ENCODE results near the gene CD248.

The CD248 gene

GRCh38 chr11:66331542-66332370, 14.9 kb upstream of the CD248 start:
- no peak for TF ChIP-seq CTCF (IDR thresholded peaks at IDR 0.05; ENCODE audit: low read length, missing control alignments)
- no peak for DNase-seq (ENCODE audit: low read depth)
- H3K4me3 ChIP-seq (replicated peaks; ENCODE audit: low read depth, low read length) = no peak overlapping the region

GRCh38 chr11:66330931-66331330, 14.1 kb upstream of the CD248 start:
- DNase-seq (ENCODE audit: low read depth) = no peak
- TF ChIP-seq CTCF (IDR thresholded peaks at IDR 0.05; ENCODE audit: low read length, missing control alignments) = no peak

GRCh38 chr11:66329165-66329673, 12.4 kb upstream of the CD248 start:
- no peak for DNase-seq (ENCODE audit: low read depth)
- TF ChIP-seq CTCF (IDR thresholded peaks at IDR 0.05; ENCODE audit: low read length, missing control alignments) = no peak
- no peak overlapping the region for H3K4me3 ChIP-seq (replicated peaks; ENCODE audit: low read depth, low read length)

More at GRCh38 chr11:66330931-66331330, 14.1 kb upstream of the CD248 start:
- H3K4me3 ChIP-seq (replicated peaks; ENCODE audit: low read depth, low read length) = no peak overlapping the region

GRCh38 chr11:66328302-66329144, 11.7 kb upstream of the CD248 start:
- DNase-seq (ENCODE audit: low read depth) = peak; percentile 80
- peak; percentile 87 for TF ChIP-seq CTCF (IDR thresholded peaks at IDR 0.05; ENCODE audit: low read length, missing control alignments)
- no peak overlapping the region for H3K4me3 ChIP-seq (replicated peaks; ENCODE audit: low read depth, low read length)

- H3K4me3 ChIP-seq (replicated peaks; ENCODE audit: low read depth, low read length) = no peak overlapping the region
- no peak for TF ChIP-seq CTCF (IDR thresholded peaks at IDR 0.05; ENCODE audit: low read length, missing control alignments)
- DNase-seq (ENCODE audit: low read depth) = no peak
Measured at GRCh38 chr11:66328031-66328301, 11.1 kb upstream of the CD248 start.

- H3K4me3 ChIP-seq (replicated peaks; ENCODE audit: low read depth, low read length) = no peak overlapping the region
- DNase-seq (ENCODE audit: low read depth) = peak; percentile 45
- peak; percentile 8 for TF ChIP-seq CTCF (IDR thresholded peaks at IDR 0.05; ENCODE audit: low read length, missing control alignments)
Measured at GRCh38 chr11:66327171-66328030, 10.6 kb upstream of the CD248 start.

All from fibroblast of pulmonary artery (primary cell).